ENCODE results near the gene GPR162. TPM values are rescaled to one million over a fixed set of nuclear protein-coding genes. Genes with fewer than 3 reads are reported as not detected.

Gene GPR162
- total RNA-seq, 1 experiment from 2014 or later: 6.1 TPM

DNA sequence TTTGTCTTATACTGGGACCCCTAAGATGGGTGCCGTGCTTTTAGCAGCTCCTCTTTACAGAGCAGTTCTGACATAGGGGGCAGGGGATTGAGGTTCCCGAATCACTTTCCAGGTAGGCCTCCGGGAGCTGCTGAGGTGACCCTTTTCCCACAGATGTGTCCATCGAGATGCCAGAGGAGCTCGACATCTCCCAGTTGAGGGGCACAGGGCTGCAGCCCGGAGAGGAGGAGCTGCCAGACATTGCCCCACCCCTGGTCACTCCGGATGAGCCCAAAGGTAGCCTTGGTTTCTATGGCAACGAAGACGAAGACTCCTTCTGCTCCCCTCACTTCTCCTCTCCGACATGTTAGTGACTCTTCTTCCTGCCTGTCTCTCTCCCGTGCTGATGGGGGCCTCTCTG lies 41.4 kb downstream of the GPR162 start:
- Mint-ChIP-seq H3K27me3 (ENCODE audit: low read depth) (no peaks in the 10 kb centered on the region), H3K9me3 (no peaks in the 10 kb centered on the region), H3K4me1 (peaks cover 15 to 16% of the 10 kb centered on the region in 2 experiments), H3K4me3 (no peak overlapping the region), H3K36me3 (ENCODE audit: insufficient read depth in 1 of 3, low read depth in 3 of 3) (peaks cover 46 to 76% (median 71%) of the 10 kb centered on the region in 3 experiments; a peak in 6 of 7 replicates), H3K27ac (no peak overlapping the region; a peak in 1 of 7 replicates)
- Histone ChIP-seq H3K56ac (ENCODE audit: insufficient read length, low read depth, low read length) (no peak overlapping the region), H4K20me1 (ENCODE audit: control insufficient read depth, insufficient read depth, insufficient read length) (no peaks in the 10 kb centered on the region), H3K18ac (ENCODE audit: insufficient read length, low read depth, low read length) (no peak overlapping the region), H4K91ac (ENCODE audit: insufficient read length, low read depth, low read length) (no peak overlapping the region), H2AK5ac (ENCODE audit: insufficient read length, low read length) (no peak overlapping the region), H3T11ph (ENCODE audit: low read length) (no peak overlapping the region), H3K9me3 (ENCODE audit: control insufficient read depth, low read depth, low read length) (no peaks in the 10 kb centered on the region), H3K4me2 (ENCODE audit: insufficient read depth, insufficient read length, low read length) (no peak overlapping the region), H2BK15ac (ENCODE audit: low read depth, low read length) (no peak overlapping the region), H4K8ac (replicated peaks; ENCODE audit: insufficient read length, low read depth, low read length) (no peak overlapping the region), H2BK120ac (ENCODE audit: low read depth, low read length, poor library complexity, severe bottlenecking) (no peak overlapping the region), H3K27me3 (ENCODE audit: insufficient read depth, low read length) (no peaks in the 10 kb centered on the region), H2BK20ac (ENCODE audit: low read depth, low read length, poor library complexity, severe bottlenecking) (no peak overlapping the region), H3K4ac (ENCODE audit: low read depth, low read length) (no peak overlapping the region), H3K23me2 (ENCODE audit: insufficient read length, low read depth, low read length, poor library complexity, severe bottlenecking) (peaks cover 5% of the 10 kb centered on the region), H3K79me1 (ENCODE audit: insufficient read depth, low read depth, low read length, poor library complexity, severe bottlenecking) (no peaks in the 10 kb centered on the region), H3K14ac (ENCODE audit: insufficient read depth, low read length) (no peak overlapping the region), H3K79me2 (ENCODE audit: insufficient read depth, low read length) (peaks cover 1% of the 10 kb centered on the region; the same call in 1 of the 2 replicates), H3K4me1 (ENCODE audit: insufficient read depth, low read length) (no peaks in the 10 kb centered on the region; the same call in 1 of the 2 replicates), H3K27ac (ENCODE audit: insufficient read length, low read depth, low read length) (no peak overlapping the region), H3K23ac (ENCODE audit: insufficient read length, low read depth, low read length) (no peak overlapping the region), H2BK12ac (ENCODE audit: insufficient read length, low read depth, low read length) (no peak overlapping the region), H3K9ac (ENCODE audit: extremely low read depth, insufficient read length, low read length) (no peak overlapping the region), H4K5ac (ENCODE audit: insufficient read length, low read depth, low read length) (no peak overlapping the region), H2AFZ (ENCODE audit: low read length) (no peak overlapping the region), H2BK5ac (ENCODE audit: insufficient read length, low read length) (no peak overlapping the region)
- DNase-seq: no peak
- TF ChIP-seq, protein P1, sequence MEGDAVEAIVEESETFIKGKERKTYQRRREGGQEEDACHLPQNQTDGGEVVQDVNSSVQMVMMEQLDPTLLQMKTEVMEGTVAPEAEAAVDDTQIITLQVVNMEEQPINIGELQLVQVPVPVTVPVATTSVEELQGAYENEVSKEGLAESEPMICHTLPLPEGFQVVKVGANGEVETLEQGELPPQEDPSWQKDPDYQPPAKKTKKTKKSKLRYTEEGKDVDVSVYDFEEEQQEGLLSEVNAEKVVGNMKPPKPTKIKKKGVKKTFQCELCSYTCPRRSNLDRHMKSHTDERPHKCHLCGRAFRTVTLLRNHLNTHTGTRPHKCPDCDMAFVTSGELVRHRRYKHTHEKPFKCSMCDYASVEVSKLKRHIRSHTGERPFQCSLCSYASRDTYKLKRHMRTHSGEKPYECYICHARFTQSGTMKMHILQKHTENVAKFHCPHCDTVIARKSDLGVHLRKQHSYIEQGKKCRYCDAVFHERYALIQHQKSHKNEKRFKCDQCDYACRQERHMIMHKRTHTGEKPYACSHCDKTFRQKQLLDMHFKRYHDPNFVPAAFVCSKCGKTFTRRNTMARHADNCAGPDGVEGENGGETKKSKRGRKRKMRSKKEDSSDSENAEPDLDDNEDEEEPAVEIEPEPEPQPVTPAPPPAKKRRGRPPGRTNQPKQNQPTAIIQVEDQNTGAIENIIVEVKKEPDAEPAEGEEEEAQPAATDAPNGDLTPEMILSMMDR (conservative IDR thresholded peaks at IDR 0.05): no peak
- WGBS (ENCODE audit: extremely low coverage, insufficient read length, low lambda C conversion rate): no CpG with 5 or more reads among the region's 11 CpGs
